Measurements from ENCODE around the gene CLEC1A.
"Not testable (repeated sequence)": the region's sequence is repeated elsewhere in the genome, so short reads cannot be mapped to it uniquely, and the experiment has no call there.

CLEC1A gene

DNA sequence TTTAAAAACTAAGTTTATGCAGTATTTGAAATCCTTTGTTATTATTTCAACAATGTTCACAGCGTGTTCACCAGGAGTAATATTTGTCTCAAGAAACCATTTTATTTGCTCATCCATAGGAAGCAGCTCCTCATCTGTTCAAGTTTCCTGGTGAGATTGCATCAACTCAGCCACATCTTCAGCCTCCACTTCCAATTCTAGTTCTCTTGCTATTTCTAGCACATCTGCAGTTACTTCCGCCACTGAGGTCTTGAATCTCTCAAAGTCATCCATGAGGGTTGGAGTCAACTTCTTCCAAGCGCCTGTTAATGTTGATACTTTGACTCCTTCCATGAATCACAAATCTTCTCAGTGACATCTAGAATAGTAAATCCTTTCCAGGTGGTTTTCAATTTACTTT, 50.3 kb downstream of the CLEC1A start:
- no peak for DNase-seq (ENCODE audit: low read depth in 2 of 2)

DNA sequence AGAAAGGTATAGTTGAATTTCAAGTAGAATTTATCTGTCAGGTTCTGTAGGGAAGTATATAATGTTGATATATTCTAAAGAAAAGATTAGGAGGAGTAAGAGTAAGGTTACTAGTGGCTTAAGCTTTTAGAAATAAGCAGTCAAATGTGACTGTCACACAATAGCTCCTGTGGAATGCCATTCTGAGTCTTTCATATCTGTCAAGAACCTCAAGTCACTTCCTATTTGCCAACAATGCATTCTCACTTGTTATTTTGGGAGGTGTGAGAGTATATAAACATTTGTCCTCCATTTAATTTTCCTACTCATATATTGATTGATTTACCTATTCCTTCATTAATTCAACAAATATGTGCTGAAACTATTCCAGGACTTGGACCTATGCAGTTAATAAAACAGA, 56.6 kb downstream of the CLEC1A start:
- DNase-seq (ENCODE audit: low read depth in 2 of 2), result no peak

DNA sequence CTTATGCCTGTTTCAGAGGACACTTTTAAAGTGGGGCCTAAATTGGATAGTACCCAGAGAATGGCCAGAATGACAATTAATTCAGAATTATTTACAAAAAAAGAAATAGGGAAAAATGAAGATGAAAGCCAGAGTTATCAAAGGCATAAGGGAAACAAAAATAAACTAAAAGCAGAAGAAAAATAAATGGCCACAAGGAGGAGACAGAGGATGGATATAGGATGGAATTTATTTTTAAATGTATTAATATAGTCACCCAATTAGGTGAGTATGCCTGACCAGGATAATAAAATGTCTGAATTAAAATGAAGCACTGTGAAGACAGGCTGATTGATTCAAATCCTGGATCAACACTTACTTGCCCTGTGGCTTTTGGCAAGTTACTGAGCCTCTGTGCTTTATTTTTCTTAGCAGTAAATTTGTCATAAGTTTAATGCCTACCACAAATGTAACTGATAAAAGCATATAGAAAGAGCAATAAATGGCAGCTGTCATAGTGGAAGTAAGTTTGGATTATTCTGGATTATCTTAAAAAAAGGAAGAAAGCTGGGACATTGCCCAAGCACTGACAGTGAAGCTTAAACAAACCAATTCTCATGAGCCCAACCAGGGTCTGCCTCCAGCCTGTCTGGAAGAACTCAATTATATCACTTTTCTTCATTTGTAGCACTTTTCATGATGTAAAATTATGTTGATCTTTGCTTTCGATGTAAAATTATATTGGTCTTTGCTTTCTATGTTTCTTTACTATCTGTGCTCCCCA, 64.8 kb downstream of the CLEC1A start:
- no peak for DNase-seq (ENCODE audit: low read depth in 2 of 2)

DNA sequence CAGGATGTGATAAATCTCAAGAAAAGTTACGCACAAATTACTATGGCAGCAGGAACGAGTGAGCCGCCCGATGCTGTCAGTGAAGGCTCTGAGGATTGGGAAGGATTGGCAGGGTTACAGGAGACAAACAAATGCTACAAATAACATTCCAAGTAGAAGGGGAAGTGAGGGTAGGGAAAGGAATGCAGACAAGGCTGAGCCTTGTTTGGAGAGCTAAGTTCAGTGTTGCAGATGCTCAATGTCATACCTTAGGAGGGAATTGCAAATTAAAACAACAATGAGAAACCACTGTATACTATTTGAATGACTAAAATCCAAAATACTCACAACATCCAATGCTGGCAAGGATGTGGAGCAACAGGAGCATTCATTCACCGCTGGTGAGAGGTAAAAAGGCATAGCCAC, 67.0 kb downstream of the CLEC1A start:
- DNase-seq (ENCODE audit: low read depth in 2 of 2), result no peak

DNA sequence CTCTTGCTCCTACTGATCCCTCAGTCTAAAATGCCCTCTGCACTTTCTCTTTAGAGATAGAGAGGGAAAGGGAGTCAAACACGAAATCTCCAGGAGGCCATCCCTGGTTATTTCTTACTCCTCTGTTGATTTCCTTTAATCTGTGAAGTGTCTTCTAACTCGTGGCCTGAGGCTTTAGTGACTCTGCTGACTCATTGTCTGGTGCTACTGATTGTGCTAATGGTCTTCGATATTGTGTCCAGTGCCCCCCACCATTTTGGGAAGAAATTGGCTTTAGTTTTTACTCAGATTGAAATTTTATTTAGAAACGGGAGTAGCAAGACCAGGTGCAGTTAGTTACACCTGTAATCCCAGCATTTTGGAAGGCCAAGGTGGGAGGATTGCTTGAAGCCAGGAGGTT, 67.5 kb downstream of the CLEC1A start:
- DNase-seq (ENCODE audit: low read depth in 2 of 2), result no peak

DNA sequence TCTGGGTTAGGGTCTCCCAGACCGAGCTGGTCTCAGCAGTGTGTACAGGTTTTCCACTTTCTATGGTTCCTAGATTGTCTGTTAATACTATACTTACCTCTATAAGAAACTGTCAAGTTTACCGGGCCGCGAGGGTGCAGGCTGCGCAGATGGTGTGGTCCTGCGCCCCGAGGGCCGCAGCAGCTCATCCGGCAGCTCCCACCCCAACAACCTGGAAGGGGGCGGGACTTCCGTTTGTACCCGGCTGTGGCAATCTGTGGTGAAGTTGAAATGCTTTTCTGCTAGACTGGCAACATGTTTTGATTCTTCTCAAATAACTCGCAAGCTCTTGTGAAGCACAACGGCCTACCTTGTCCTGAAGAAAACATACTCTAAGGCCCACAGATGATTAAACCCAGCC, 68.3 kb downstream of the CLEC1A start, which contains the start of gene CLEC9A:
CLEC9A (plus strand) TSS at position 237 of the 400 bp plus-strand sequence. CDS start 22,006 bp downstream, outside the sequence.
- DNase-seq (ENCODE audit: low read depth in 2 of 2), result no peak

DNA sequence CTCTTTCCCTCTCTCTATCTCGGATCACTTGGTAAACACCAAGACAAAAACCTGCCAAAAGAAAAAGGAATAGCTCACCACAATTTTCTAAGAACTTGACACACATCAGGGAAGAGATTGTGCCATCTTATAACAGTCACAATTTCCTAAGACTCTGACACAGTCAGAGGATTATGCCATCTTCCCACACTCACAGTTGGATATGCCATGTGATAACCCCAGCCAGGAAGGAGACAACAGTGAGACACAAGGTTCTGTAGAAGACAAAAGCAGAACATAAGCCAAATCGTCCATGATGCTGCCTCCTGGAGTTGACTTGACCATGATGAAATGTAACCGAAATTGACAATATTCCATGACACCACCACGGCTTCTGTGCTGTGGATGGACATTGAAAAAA, 71.1 kb downstream of the CLEC1A start:
- DNase-seq (ENCODE audit: low read depth in 2 of 2), result no peak

DNA sequence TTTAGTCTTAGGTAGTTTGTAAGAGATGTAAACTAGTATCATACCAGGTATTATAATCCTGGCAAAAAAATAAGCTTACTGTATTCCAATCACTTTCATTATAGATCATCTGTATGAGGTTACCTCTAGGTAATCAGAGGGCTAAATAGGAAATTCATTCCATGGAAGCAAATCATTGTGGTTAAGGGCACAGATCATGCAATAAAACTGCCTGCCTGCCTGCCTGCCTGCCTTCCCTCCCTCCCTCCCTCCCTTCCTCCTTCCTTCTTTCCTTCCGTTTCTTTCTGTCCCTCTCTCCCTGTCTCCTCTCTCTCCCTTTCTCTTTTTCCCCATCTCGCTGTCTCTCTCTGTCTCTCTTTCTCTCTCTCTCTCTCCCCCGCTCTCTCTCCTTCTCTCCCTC, 71.5 kb downstream of the CLEC1A start:
- no peak for DNase-seq (ENCODE audit: low read depth in 2 of 2)

DNA sequence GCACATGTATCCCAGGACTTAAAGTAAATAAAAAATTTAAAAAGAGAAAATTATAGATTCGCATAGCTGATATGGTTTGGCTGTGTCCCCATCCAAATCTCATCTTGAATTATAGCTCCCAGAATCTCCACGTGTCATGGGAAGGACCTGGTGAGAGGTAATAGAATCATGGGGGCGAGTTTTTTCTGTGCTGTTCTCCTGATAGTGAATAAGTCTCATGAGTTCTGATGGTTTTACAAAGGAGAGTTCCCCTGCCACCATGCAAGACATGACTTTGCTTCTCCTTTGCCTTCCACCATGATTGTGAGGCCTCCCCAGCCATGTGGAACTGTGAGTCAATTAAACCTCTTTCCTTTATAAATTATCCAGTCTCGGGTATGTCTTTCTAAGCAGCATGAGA, 72.1 kb downstream of the CLEC1A start:
- DNase-seq (ENCODE audit: low read depth in 2 of 2), result not testable (repeated sequence)

DNA sequence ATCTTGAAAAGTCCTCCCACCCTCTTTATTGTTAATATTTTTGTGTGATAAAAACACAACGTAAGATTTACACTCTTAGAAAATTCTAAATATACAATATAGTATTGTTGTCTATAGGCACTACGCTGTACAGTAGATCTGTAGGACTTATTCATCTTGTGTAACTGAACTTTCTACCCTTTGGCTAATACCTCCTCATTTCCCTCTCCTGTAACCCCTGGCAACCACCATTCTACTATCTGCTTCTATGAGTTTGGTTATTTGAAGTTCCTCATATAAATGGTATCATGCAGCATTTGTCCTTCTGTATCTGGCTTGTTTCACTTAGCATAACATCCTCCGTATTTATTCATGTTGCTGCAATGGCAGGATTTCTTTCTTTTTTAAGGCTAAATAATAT, 73.5 kb downstream of the CLEC1A start:
- DNase-seq (ENCODE audit: low read depth in 2 of 2), result no peak

DNA sequence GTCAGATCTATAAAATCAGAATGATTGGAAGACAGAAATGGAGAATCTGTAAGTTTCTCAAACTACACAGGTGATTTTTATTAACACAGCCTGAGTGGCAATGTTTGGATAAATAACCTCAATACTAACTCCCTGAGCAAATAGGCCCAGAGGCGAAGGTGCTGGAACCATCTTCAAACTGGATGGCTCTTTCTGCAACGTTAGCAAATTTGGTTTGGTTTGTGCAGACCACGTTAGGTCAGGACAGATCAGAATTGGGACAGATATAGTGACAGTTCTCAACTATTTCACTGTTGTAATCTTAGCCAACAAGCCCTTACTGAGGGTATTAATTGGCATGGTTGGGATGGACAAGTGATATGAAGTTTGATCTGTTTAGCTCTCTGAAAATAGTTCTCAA, 77.4 kb downstream of the CLEC1A start:
- no peak for DNase-seq (ENCODE audit: low read depth in 2 of 2)
